ENCODE results near the gene BAG2. TPM values are rescaled to one million over a fixed set of nuclear protein-coding genes. Genes with fewer than 3 reads are reported as not detected.

The BAG2 gene
- 1 to 10 TPM; 5.3 to 9.5 (median 7.7) TPM for polyA plus RNA-seq (ENCODE audit: insufficient read length in 4 of 4)

- DNase-seq (ENCODE audit: low read depth in 4 of 4, low spot score in 3 of 4) = peak; percentile 58 to 62 (median 59)
These were observed at the start of gene BAG2 for GRCh38 chr6:57172136-57173055. TSS of gene BAG2 (plus strand) at chr6:57172326. CDS start at chr6:57172698, 372 bp downstream.

- DNase-seq (ENCODE audit: low read depth in 4 of 4, low spot score in 3 of 4) = no peak
These were observed 49.0 kb upstream of the BAG2 start for GRCh38 chr6:57123111-57123510.

- DNase-seq (ENCODE audit: low read depth in 4 of 4, low spot score in 3 of 4) = no peak
These were observed 44.4 kb upstream of the BAG2 start for GRCh38 chr6:57127763-57128162.

GRCh38 chr6:57130661-57131177, 41.4 kb upstream of the BAG2 start:
- DNase-seq (ENCODE audit: low read depth in 4 of 4, low spot score in 3 of 4) = no peak

- no peak for DNase-seq (ENCODE audit: low read depth in 4 of 4, low spot score in 3 of 4)
These were observed 37.2 kb upstream of the BAG2 start for GRCh38 chr6:57134954-57135353.

GRCh38 chr6:57135885-57136284, 36.2 kb upstream of the BAG2 start:
- DNase-seq (ENCODE audit: low read depth in 4 of 4, low spot score in 3 of 4) = no peak

- no peak for DNase-seq (ENCODE audit: low read depth in 4 of 4, low spot score in 3 of 4)
These were observed 34.8 kb upstream of the BAG2 start for GRCh38 chr6:57137350-57137749.

GRCh38 chr6:57138026-57138425, 34.1 kb upstream of the BAG2 start:
- DNase-seq (ENCODE audit: low read depth in 4 of 4, low spot score in 3 of 4) = no peak

- DNase-seq (ENCODE audit: low read depth in 4 of 4, low spot score in 3 of 4) = no peak
These were observed 30.5 kb upstream of the BAG2 start for GRCh38 chr6:57141451-57142177.

GRCh38 chr6:57142178-57142525, 30.0 kb upstream of the BAG2 start:
- no peak for DNase-seq (ENCODE audit: low read depth in 4 of 4, low spot score in 3 of 4)

GRCh38 chr6:57143690-57144089, 28.4 kb upstream of the BAG2 start:
- no peak for DNase-seq (ENCODE audit: low read depth in 4 of 4, low spot score in 3 of 4)

- no peak for DNase-seq (ENCODE audit: low read depth in 4 of 4, low spot score in 3 of 4)
These were observed 24.7 kb upstream of the BAG2 start for GRCh38 chr6:57147401-57147800.

GRCh38 chr6:57147955-57148858, 23.9 kb upstream of the BAG2 start:
- no peak for DNase-seq (ENCODE audit: low read depth in 4 of 4, low spot score in 3 of 4)

- no peak for DNase-seq (ENCODE audit: low read depth in 4 of 4, low spot score in 3 of 4)
These were observed 13.5 kb upstream of the BAG2 start for GRCh38 chr6:57158658-57159057.

- no peak for DNase-seq (ENCODE audit: low read depth in 4 of 4, low spot score in 3 of 4)
These were observed 13.0 kb upstream of the BAG2 start for GRCh38 chr6:57159127-57159526.

GRCh38 chr6:57162028-57162427, 10.1 kb upstream of the BAG2 start:
- DNase-seq (ENCODE audit: low read depth in 4 of 4, low spot score in 3 of 4) = no peak

- no peak for DNase-seq (ENCODE audit: low read depth in 4 of 4, low spot score in 3 of 4)
These were observed 9.6 kb upstream of the BAG2 start for GRCh38 chr6:57162516-57162915.

- no peak for DNase-seq (ENCODE audit: low read depth in 4 of 4, low spot score in 3 of 4)
These were observed 8.2 kb upstream of the BAG2 start for GRCh38 chr6:57163956-57164355.

- DNase-seq (ENCODE audit: low read depth in 4 of 4, low spot score in 3 of 4) = no peak
These were observed 7.0 kb upstream of the BAG2 start for GRCh38 chr6:57165080-57165479.

- peak in 1 of 4 donors; percentile 29 for DNase-seq (ENCODE audit: low read depth in 4 of 4, low spot score in 3 of 4)
These were observed 1.1 kb downstream of the BAG2 start for GRCh38 chr6:57173056-57173885.
